ENCODE measurements around the gene UTP15.

The UTP15 gene

DNA sequence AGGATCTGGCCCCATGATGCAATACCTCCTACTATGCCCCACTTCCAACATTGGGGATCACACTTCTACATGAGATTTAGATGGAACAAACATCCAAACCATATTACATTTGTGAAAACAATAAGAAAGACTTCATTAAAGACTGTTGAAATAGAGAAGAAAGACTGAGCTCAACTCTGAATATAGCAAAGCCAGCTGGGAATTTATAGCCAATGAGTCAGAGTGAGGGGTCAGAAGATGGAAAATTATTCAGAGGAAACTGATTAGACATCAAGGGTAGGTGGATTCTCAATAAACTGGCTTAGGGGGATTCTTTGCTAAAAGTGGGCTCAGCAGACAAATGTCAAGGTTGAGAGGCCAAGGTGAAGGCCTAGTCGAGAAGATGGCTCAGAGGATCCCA is 41.7 kb upstream of the UTP15 start:
- TF ChIP-seq, protein P1, sequence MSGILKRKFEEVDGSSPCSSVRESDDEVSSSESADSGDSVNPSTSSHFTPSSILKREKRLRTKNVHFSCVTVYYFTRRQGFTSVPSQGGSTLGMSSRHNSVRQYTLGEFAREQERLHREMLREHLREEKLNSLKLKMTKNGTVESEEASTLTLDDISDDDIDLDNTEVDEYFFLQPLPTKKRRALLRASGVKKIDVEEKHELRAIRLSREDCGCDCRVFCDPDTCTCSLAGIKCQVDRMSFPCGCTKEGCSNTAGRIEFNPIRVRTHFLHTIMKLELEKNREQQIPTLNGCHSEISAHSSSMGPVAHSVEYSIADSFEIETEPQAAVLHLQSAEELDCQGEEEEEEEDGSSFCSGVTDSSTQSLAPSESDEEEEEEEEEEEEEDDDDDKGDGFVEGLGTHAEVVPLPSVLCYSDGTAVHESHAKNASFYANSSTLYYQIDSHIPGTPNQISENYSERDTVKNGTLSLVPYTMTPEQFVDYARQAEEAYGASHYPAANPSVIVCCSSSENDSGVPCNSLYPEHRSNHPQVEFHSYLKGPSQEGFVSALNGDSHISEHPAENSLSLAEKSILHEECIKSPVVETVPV (CRISPR knock-in tag; IDR thresholded peaks at IDR 0.05), result no peak
- TF ChIP-seq ARNTL (CRISPR knock-in tag; IDR thresholded peaks at IDR 0.05; ENCODE audit: borderline replicate concordance, low read depth), result no peak
- TF ChIP-seq CSDC2 (CRISPR knock-in tag; IDR thresholded peaks at IDR 0.05), result no peak
- TF ChIP-seq BACH2 (CRISPR knock-in tag; IDR thresholded peaks at IDR 0.05; ENCODE audit: borderline replicate concordance), result no peak
- ATAC-seq, result no peak

DNA sequence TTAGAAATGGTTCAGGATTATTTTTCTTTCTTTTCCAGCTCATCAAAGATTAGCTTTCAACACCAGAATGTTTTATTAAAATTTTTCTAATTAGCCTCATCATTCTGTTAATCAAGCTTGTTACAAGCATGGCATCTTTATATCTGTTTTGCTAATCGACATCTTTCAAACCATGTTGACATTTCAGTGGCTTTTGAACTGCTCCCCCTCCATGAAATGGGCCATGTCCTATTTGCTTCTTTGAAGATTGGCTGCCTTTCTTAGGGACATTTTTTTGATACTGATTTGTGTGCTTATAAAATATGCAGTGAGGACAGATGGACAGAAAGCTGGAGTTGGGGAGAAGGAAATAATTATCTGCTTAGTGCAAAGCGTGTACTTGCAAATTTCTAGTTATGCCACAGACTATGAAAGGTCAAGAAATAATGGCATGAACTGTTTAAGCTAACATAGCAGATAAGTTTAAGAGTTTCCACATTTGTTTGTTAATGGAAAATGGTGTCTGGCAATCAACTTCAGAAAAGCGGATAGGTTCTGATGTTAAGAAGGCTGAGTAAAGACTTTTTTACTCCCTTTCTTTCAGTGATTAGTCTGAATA is 39.8 kb upstream of the UTP15 start:
- no peak for ATAC-seq
- TF ChIP-seq ESRRG (CRISPR knock-in tag; IDR thresholded peaks at IDR 0.05) (no peak), BACH2 (CRISPR knock-in tag; IDR thresholded peaks at IDR 0.05; ENCODE audit: borderline replicate concordance) (no peak), ZFP3 (CRISPR knock-in tag; IDR thresholded peaks at IDR 0.05) (no peak), ZC3H10 (CRISPR knock-in tag; IDR thresholded peaks at IDR 0.05) (no peak), TCF4 (CRISPR knock-in tag; IDR thresholded peaks at IDR 0.05; ENCODE audit: borderline replicate concordance) (no peak), RARB (CRISPR knock-in tag; IDR thresholded peaks at IDR 0.05) (no peak), ISL1 (CRISPR knock-in tag; IDR thresholded peaks at IDR 0.05) (no peak), ARNTL (CRISPR knock-in tag; IDR thresholded peaks at IDR 0.05; ENCODE audit: borderline replicate concordance, low read depth) (no peak), ZNF70 (CRISPR knock-in tag; IDR thresholded peaks at IDR 0.05) (no peak), CSDC2 (CRISPR knock-in tag; IDR thresholded peaks at IDR 0.05) (no peak)
- TF ChIP-seq, protein P2, sequence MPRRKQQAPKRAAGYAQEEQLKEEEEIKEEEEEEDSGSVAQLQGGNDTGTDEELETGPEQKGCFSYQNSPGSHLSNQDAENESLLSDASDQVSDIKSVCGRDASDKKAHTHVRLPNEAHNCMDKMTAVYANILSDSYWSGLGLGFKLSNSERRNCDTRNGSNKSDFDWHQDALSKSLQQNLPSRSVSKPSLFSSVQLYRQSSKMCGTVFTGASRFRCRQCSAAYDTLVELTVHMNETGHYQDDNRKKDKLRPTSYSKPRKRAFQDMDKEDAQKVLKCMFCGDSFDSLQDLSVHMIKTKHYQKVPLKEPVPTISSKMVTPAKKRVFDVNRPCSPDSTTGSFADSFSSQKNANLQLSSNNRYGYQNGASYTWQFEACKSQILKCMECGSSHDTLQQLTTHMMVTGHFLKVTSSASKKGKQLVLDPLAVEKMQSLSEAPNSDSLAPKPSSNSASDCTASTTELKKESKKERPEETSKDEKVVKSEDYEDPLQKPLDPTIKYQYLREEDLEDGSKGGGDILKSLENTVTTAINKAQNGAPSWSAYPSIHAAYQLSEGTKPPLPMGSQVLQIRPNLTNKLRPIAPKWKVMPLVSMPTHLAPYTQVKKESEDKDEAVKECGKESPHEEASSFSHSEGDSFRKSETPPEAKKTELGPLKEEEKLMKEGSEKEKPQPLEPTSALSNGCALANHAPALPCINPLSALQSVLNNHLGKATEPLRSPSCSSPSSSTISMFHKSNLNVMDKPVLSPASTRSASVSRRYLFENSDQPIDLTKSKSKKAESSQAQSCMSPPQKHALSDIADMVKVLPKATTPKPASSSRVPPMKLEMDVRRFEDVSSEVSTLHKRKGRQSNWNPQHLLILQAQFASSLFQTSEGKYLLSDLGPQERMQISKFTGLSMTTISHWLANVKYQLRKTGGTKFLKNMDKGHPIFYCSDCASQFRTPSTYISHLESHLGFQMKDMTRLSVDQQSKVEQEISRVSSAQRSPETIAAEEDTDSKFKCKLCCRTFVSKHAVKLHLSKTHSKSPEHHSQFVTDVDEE (CRISPR knock-in tag; IDR thresholded peaks at IDR 0.05), result no peak

DNA sequence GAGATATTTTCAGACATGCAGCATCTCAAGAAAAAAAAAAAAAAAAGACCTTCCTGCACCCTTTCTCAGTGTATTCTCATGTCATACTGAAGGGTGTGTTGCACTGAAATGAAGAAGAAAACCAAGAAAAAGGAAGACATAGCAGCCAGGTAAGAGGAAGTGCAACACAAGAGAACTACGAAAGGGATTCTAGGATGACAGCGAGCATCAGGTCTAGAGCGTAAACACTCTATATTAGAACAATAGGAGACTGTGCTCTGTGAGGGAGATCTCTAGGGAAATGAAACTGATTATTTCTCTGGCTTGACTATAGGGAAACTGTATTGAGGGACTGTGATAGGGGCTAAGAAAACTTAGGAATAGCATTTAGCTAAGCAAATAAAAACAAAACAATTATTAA is 37.3 kb upstream of the UTP15 start:
- no peak for ATAC-seq
- TF ChIP-seq GLIS3 (CRISPR knock-in tag; IDR thresholded peaks at IDR 0.05), result no peak
- no peak for TF ChIP-seq ZNF565 (CRISPR knock-in tag; conservative IDR thresholded peaks at IDR 0.05; ENCODE audit: low read depth)
- no peak for TF ChIP-seq TCF4 (CRISPR knock-in tag; IDR thresholded peaks at IDR 0.05; ENCODE audit: borderline replicate concordance)
- no peak for TF ChIP-seq ESRRG (CRISPR knock-in tag; IDR thresholded peaks at IDR 0.05)
- no peak for TF ChIP-seq ZC3H10 (CRISPR knock-in tag; IDR thresholded peaks at IDR 0.05)
- TF ChIP-seq ZFP3 (CRISPR knock-in tag; IDR thresholded peaks at IDR 0.05), result no peak
- no peak for TF ChIP-seq CSDC2 (CRISPR knock-in tag; IDR thresholded peaks at IDR 0.05)
- no peak for TF ChIP-seq SNAI2 (CRISPR knock-in tag; IDR thresholded peaks at IDR 0.05)
- no peak for TF ChIP-seq OSR1 (CRISPR knock-in tag; IDR thresholded peaks at IDR 0.05)
- no peak for TF ChIP-seq BACH2 (CRISPR knock-in tag; IDR thresholded peaks at IDR 0.05; ENCODE audit: borderline replicate concordance)
- TF ChIP-seq TOX (CRISPR knock-in tag; IDR thresholded peaks at IDR 0.05; ENCODE audit: borderline replicate concordance), result no peak
- TF ChIP-seq ISL1 (CRISPR knock-in tag; IDR thresholded peaks at IDR 0.05), result no peak
- TF ChIP-seq ZFP30 (CRISPR knock-in tag; IDR thresholded peaks at IDR 0.05), result no peak
- no peak for TF ChIP-seq RARB (CRISPR knock-in tag; IDR thresholded peaks at IDR 0.05)
- TF ChIP-seq, protein P3, sequence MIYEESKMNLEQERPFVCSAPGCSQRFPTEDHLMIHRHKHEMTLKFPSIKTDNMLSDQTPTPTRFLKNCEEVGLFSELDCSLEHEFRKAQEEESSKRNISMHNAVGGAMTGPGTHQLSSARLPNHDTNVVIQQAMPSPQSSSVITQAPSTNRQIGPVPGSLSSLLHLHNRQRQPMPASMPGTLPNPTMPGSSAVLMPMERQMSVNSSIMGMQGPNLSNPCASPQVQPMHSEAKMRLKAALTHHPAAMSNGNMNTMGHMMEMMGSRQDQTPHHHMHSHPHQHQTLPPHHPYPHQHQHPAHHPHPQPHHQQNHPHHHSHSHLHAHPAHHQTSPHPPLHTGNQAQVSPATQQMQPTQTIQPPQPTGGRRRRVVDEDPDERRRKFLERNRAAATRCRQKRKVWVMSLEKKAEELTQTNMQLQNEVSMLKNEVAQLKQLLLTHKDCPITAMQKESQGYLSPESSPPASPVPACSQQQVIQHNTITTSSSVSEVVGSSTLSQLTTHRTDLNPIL (CRISPR knock-in tag; IDR thresholded peaks at IDR 0.05; ENCODE audit: low read depth), result no peak
- TF ChIP-seq ZNF70 (CRISPR knock-in tag; IDR thresholded peaks at IDR 0.05), result no peak

DNA sequence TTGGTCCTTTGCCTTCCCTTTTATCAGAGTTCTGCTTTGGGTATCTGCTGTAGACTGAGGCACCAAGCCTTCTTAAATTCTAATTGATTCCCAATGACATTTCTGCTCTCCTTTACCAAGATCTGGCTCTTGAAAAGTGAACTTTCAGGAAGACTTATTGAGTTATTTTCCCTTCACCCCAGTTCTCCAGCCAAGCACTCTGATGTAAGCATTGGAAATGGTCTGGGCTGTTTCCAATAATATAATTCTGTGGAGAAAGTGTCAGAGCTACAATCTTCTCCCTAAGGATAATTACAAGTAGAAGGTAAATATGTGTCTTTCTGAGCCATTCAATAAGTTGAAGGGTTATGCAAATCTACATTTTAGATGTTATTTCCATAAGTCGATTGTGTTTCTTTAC is 36.5 kb upstream of the UTP15 start:
- TF ChIP-seq OSR1 (CRISPR knock-in tag; IDR thresholded peaks at IDR 0.05) (no peak), GLIS3 (CRISPR knock-in tag; IDR thresholded peaks at IDR 0.05) (no peak), ESRRG (CRISPR knock-in tag; IDR thresholded peaks at IDR 0.05) (no peak)
- TF ChIP-seq, protein P1 (CRISPR knock-in tag; IDR thresholded peaks at IDR 0.05), result no peak
- TF ChIP-seq, protein P2 (CRISPR knock-in tag; IDR thresholded peaks at IDR 0.05), result no peak
- TF ChIP-seq, protein P4, sequence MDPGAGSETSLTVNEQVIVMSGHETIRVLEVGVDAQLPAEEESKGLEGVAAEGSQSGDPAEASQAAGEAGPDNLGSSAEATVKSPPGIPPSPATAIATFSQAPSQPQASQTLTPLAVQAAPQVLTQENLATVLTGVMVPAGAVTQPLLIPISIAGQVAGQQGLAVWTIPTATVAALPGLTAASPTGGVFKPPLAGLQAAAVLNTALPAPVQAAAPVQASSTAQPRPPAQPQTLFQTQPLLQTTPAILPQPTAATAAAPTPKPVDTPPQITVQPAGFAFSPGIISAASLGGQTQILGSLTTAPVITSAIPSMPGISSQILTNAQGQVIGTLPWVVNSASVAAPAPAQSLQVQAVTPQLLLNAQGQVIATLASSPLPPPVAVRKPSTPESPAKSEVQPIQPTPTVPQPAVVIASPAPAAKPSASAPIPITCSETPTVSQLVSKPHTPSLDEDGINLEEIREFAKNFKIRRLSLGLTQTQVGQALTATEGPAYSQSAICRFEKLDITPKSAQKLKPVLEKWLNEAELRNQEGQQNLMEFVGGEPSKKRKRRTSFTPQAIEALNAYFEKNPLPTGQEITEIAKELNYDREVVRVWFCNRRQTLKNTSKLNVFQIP (CRISPR knock-in tag; IDR thresholded peaks at IDR 0.05; ENCODE audit: borderline replicate concordance, low read depth), result no peak
- TF ChIP-seq, protein P5, sequence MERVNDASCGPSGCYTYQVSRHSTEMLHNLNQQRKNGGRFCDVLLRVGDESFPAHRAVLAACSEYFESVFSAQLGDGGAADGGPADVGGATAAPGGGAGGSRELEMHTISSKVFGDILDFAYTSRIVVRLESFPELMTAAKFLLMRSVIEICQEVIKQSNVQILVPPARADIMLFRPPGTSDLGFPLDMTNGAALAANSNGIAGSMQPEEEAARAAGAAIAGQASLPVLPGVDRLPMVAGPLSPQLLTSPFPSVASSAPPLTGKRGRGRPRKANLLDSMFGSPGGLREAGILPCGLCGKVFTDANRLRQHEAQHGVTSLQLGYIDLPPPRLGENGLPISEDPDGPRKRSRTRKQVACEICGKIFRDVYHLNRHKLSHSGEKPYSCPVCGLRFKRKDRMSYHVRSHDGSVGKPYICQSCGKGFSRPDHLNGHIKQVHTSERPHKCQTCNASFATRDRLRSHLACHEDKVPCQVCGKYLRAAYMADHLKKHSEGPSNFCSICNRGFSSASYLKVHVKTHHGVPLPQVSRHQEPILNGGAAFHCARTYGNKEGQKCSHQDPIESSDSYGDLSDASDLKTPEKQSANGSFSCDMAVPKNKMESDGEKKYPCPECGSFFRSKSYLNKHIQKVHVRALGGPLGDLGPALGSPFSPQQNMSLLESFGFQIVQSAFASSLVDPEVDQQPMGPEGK (CRISPR knock-in tag; IDR thresholded peaks at IDR 0.05; ENCODE audit: borderline replicate concordance), result no peak
- no peak for ATAC-seq

Measured in SK-N-SH treated with all-trans-retinoic acid at 6 μM for 48 hours (cell line).